Right atrium auricular region (tissue), 2 donors: ENCODE data around the gene PTGDS. TPM values are rescaled to one million over a fixed set of nuclear protein-coding genes. Genes with fewer than 3 reads are reported as not detected.

Experiments used
- DNase-seq: peaks from one replicate; pipeline ENCODE4 v3.0.0-alpha.2; 2019; ENCODE audit warnings: low spot score
- H3K27ac ChIP-seq, 2 donors: fragments of 200-600 bp; sonication (generic); 1 replicate in 1 of 2; 2 replicates in 1 of 2; pipeline ENCODE4 v1.5.1; 2016 to 2019
- H3K27me3 ChIP-seq, 2 donors: fragments of 200-600 bp; sonication (generic); one replicate each; pipeline versions ENCODE4 v1.5.1 to v1.6.0; 2017 to 2019
- H3K36me3 ChIP-seq: fragments of 200-600 bp; sonication (generic); one replicate; pipeline ENCODE4 v1.5.1; 2016
- H3K4me1 ChIP-seq, 2 donors: fragments of 200-600 bp; sonication (generic); one replicate each; pipeline versions ENCODE4 v1.5.1 to v1.6.0; 2017 to 2019
- H3K4me3 ChIP-seq, 2 donors: fragments of 200-600 bp; sonication (generic); 1 replicate in 1 of 2; 2 replicates in 1 of 2; pipeline ENCODE4 v1.5.1; 2017 to 2019; ENCODE audit warnings: mild to moderate bottlenecking in 1 of 2, moderate library complexity in 1 of 2
- H3K9me3 ChIP-seq, 2 donors: fragments of 200-600 bp; sonication (generic); one replicate each; pipeline ENCODE4 v1.5.1; 2019
- total RNA-seq, 2 donors: library from RNA; depleted of rRNA; stranded (reverse); fragments of >200 nt; gene quantifications; one replicate each; pipeline ENCODE4 v1.1.0, GENCODE V29; 2016
- TF ChIP-seq, protein P1 (sequence below), 2 donors: fragments of 200-600 bp; sonication (generic); IDR thresholded peaks; one replicate each; pipeline ENCODE4 v1.5.1; 2019; ENCODE audit warnings: antibody characterized with exemption in 2 of 2

PTGDS gene
- total RNA-seq, 2 donors from 2014 or later: 1,799 to 2,426 TPM

DNA sequence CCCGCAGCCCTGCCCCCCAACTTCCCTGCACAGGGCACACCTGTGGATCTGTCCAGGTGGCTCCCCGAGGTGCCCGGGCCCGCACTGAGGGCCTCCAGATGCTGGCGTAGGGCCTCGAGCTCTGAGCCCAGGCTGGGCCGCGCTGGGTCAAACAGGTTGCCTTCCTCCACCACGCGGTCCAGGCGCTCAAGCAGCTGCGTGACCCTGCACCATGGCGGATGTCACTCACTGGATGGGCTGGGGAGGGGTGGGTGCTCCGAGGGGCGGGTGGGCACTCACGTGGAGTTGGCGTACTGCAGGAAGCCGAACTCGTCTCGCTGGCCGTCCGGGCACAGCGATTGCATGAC, 45.3 kb downstream of the PTGDS start:
- Histone ChIP-seq H3K9me3 (no peaks in the 10 kb centered on the region), H3K4me1 (peaks cover 0 to 14% of the 10 kb centered on the region in 2 donors), H3K36me3 (peaks cover 3% of the 10 kb centered on the region), H3K4me3 (no peak overlapping the region), H3K27ac (no peak overlapping the region), H3K27me3 (no peaks in the 10 kb centered on the region)
- no peak for DNase-seq
- TF ChIP-seq, protein P1, sequence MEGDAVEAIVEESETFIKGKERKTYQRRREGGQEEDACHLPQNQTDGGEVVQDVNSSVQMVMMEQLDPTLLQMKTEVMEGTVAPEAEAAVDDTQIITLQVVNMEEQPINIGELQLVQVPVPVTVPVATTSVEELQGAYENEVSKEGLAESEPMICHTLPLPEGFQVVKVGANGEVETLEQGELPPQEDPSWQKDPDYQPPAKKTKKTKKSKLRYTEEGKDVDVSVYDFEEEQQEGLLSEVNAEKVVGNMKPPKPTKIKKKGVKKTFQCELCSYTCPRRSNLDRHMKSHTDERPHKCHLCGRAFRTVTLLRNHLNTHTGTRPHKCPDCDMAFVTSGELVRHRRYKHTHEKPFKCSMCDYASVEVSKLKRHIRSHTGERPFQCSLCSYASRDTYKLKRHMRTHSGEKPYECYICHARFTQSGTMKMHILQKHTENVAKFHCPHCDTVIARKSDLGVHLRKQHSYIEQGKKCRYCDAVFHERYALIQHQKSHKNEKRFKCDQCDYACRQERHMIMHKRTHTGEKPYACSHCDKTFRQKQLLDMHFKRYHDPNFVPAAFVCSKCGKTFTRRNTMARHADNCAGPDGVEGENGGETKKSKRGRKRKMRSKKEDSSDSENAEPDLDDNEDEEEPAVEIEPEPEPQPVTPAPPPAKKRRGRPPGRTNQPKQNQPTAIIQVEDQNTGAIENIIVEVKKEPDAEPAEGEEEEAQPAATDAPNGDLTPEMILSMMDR (IDR thresholded peaks at IDR 0.05): no peak

DNA sequence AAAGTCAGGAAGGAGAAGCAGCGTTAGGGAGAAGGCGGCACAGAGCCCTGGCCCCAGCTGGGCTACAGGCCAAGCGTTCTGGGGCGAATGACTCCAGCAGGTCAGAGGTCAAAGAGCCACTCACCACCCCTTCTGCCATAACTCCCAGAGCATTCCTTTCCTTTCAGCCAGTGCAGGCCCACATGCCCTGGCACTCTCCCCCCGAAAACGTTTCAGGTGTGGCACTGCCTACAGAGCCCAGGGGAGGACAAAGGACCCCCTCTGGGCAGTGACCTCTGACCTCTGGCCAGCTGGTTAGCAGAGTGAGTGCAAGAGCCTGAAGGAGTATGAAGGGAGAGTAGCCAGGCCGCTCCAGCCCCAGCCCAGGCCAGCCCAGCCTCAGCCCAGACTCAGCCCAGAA, 45.9 kb downstream of the PTGDS start:
- no peaks in the 10 kb centered on the region for H3K27me3 ChIP-seq
- no peak overlapping the region for H3K27ac ChIP-seq
- H3K9me3 ChIP-seq: no peaks in the 10 kb centered on the region
- H3K4me1 ChIP-seq: peaks cover 0 to 14% of the 10 kb centered on the region in 2 donors
- DNase-seq: no peak
- TF ChIP-seq, protein P1 (IDR thresholded peaks at IDR 0.05): no peak
- H3K36me3 ChIP-seq: no peaks in the 10 kb centered on the region
- H3K4me3 ChIP-seq: no peak overlapping the region

DNA sequence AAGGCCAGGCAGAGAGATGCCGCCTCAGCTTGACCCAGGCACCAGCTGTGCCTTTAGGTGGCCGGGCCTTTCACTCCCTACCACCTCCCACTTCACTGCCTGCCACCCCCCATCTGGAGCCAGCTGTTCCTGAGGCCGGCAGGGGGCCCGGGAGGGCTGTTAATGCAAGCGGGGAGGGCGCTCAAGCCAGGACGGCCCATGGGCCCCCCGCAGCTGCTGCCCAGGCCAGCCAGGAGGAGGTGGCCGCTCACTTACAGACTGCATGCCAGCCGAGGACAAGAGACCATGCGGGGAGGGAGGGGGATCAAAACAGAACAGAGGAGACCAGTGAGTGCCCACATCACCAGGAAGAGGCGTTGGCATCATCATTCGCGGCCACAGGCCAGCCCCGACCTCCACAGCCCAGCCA, 46.3 kb downstream of the PTGDS start:
- TF ChIP-seq, protein P1 (IDR thresholded peaks at IDR 0.05): no peak
- Histone ChIP-seq H3K27ac (no peak overlapping the region), H3K36me3 (no peaks in the 10 kb centered on the region), H3K4me3 (no peak overlapping the region), H3K4me1 (peaks cover 0 to 18% of the 10 kb centered on the region in 2 donors), H3K9me3 (no peaks in the 10 kb centered on the region), H3K27me3 (no peaks in the 10 kb centered on the region)
- DNase-seq: no peak

DNA sequence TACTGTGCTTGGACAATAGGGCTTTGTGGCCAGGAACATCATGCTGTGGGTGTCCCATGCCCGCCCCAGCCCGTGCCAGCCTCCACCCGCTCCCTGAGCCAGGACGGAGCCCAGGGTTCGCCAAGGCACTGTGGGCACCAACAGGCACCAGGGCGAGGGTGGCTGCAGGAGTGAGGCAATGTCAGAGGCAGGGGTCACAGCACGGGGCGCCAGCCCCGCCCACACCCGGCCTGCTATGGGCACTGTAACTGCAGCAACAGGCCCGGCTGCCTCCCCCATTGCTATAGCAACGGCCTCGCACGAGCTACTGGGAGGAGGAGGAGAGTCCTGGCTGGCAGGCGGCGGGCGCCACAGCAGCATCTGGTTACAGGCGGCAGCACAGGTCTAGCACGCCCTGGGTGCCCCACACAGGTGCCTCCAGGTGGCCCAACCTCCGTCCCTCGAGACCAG, 48.2 kb downstream of the PTGDS start:
- no peaks in the 10 kb centered on the region for H3K9me3 ChIP-seq
- no peaks in the 10 kb centered on the region for H3K36me3 ChIP-seq
- peaks cover 0 to 27% of the 10 kb centered on the region in 2 donors for H3K4me1 ChIP-seq
- no peak overlapping the region for H3K4me3 ChIP-seq
- no peak overlapping the region for H3K27ac ChIP-seq
- DNase-seq: no peak
- TF ChIP-seq, protein P1 (IDR thresholded peaks at IDR 0.05): no peak
- no peaks in the 10 kb centered on the region for H3K27me3 ChIP-seq

DNA sequence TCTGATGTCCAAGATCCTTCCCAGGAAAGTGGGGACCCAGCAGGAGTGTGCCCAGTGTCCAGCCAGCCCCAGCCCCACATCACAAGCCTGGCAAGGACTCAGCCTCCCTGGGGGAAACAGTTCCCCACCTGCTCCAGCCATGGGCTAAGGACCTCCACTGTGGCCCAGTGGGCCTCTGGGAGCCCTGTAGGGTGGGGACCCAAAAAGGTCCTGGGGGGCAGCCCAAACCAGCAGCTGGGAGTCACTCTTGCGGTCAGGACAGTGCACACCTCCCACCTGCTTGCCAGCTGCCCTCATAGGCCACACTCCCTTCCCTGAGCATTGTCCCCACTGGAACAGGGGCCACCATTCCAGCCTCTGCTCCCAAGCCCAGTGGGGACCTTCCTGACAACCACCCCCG, 49.1 kb downstream of the PTGDS start:
- Histone ChIP-seq H3K4me3 (no peak overlapping the region), H3K36me3 (no peaks in the 10 kb centered on the region), H3K9me3 (no peaks in the 10 kb centered on the region), H3K27ac (no peak overlapping the region), H3K27me3 (no peaks in the 10 kb centered on the region), H3K4me1 (peaks cover 0 to 27% of the 10 kb centered on the region in 2 donors)
- no peak for DNase-seq
- TF ChIP-seq, protein P1 (IDR thresholded peaks at IDR 0.05): no peak

DNA sequence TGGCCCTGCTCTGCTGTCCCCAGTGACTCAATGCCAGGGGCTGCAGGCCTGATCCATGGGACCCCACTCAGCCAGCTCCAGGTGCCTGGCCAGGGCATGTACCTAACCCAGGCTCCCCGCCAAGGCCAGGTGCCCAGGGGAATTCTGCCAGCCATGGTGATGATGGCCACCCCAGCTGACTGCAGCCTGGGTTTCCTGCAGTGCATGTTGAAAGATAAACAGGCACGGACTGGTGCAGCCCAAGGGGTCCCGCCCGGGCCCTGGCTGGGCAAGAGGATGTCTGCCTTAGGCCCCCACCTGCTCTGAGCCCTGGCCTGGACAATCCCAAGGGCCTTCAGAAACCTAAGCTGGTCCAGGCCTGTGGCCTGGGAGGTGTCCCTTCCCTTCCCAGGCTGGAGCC, 49.5 kb downstream of the PTGDS start:
- Histone ChIP-seq H3K27ac (peak overlapping the region; percentile 47 to 64), H3K4me3 (peak overlapping the region; percentile 49 to 63), H3K9me3 (no peaks in the 10 kb centered on the region), H3K4me1 (peaks cover 0 to 27% of the 10 kb centered on the region in 2 donors), H3K36me3 (no peaks in the 10 kb centered on the region), H3K27me3 (no peaks in the 10 kb centered on the region)
- TF ChIP-seq, protein P1 (IDR thresholded peaks at IDR 0.05): no peak
- no peak for DNase-seq
